H1 (cell line): Measurements from ENCODE around the gene CACNG6. TPM values are rescaled to one million over a fixed set of nuclear protein-coding genes. Genes with fewer than 3 reads are reported as not detected.

Experiments
- CTCF ChIA-PET: fragments of 300-600 bp; sonication (Branson Sonifier 250); formaldehyde crosslinking; loops from one replicate; lab custom pipeline; 2021; ENCODE audit not compliant: partially characterized antibody; lab: Charles Lee
- POLR2A ChIA-PET: fragments of 300-600 bp; sonication (Branson Sonifier 250); formaldehyde crosslinking; loops from one replicate; lab custom pipeline; 2021; ENCODE audit warnings: inconsistent platforms; ENCODE audit not compliant: partially characterized antibody; lab: Charles Lee
- DNase-seq, 2 experiments: peaks; one replicate each; pipeline versions ENCODE4 v3.0.0 to v3.0.0-alpha.2; 2010 to 2022; ENCODE audit warnings: low spot score in 2 of 2, low read depth in 1 of 2, mixed read lengths in 1 of 2
- FAIRE-seq: peaks from 2 replicates; lab custom pipeline; 2011; peaks lifted over from hg19 to GRCh38; lab: Jason Lieb, UNC
- H2AFZ ChIP-seq: 2 replicates; pipeline ENCODE4 v1.8.1; 2012; ENCODE audit warnings: low read length, inconsistent platforms
- H2AK5ac ChIP-seq: 2 replicates; pipeline ENCODE4 v1.6.1; 2013; ENCODE audit warnings: low read depth, low read length
- H2BK120ac ChIP-seq: replicated peaks from 2 replicates; pipeline ENCODE3; 2013; ENCODE audit warnings: low read depth, low read length, inconsistent platforms
- H2BK12ac ChIP-seq: 2 replicates; pipeline ENCODE4 v1.6.1; 2013; ENCODE audit warnings: low read depth, low read length
- H2BK15ac ChIP-seq: 2 replicates; pipeline ENCODE4 v1.6.1; 2013; ENCODE audit warnings: low read length
- H2BK20ac ChIP-seq: 2 replicates; pipeline ENCODE4 v1.6.1; 2013; ENCODE audit warnings: low read length
- H2BK5ac ChIP-seq: 2 replicates; pipeline ENCODE4 v1.6.1; 2013; ENCODE audit warnings: low read depth, low read length
- H3K14ac ChIP-seq: 2 replicates; pipeline ENCODE4 v1.6.1; 2013; ENCODE audit warnings: inconsistent platforms; ENCODE audit not compliant: insufficient read length
- H3K18ac ChIP-seq: 2 replicates; pipeline ENCODE4 v1.6.1; 2013; ENCODE audit warnings: low read length; ENCODE audit errors: extremely low read depth
- H3K23ac ChIP-seq: 2 replicates; pipeline ENCODE4 v1.6.1; 2013; ENCODE audit warnings: inconsistent platforms; ENCODE audit not compliant: insufficient read length
- H3K23me2 ChIP-seq: 2 replicates; pipeline ENCODE4 v1.6.1; 2013; ENCODE audit warnings: low read depth, low read length
- H3K27ac ChIP-seq: 2 replicates; pipeline ENCODE4 v1.6.1; 2011; ENCODE audit warnings: low read depth, low read length, inconsistent platforms
- H3K27me3 ChIP-seq, 4 experiments: replicated peaks in 1 of 4; 1 replicate in 1 of 4; 2 replicates in 3 of 4; pipeline versions ENCODE4 v1.6.1 to v1.8.1; 2011 to 2013; ENCODE audit warnings: low read length in 3 of 4, mild to moderate bottlenecking in 3 of 4, inconsistent platforms in 2 of 4, mixed read lengths in 2 of 4, moderate library complexity in 1 of 4; ENCODE audit not compliant: control insufficient read depth in 3 of 4, insufficient read depth in 3 of 4; ENCODE audit errors: extremely low read depth in 1 of 4
- H3K36me3 ChIP-seq, 4 experiments: 2 replicates each; pipeline versions ENCODE4 v1.6.1 to v1.8.1; 2011 to 2013; ENCODE audit warnings: mild to moderate bottlenecking in 4 of 4, low read length in 3 of 4, moderate library complexity in 2 of 4, control low read depth in 1 of 4, inconsistent platforms in 1 of 4; ENCODE audit not compliant: insufficient read depth in 4 of 4, control insufficient read depth in 2 of 4
- H3K4ac ChIP-seq: replicated peaks from 2 replicates; pipeline ENCODE3; 2013; ENCODE audit warnings: low read length, low read depth, mixed read lengths, inconsistent platforms; ENCODE audit not compliant: insufficient read length
- H3K4me1 ChIP-seq, 4 experiments: replicated peaks in 1 of 4; 1 replicate in 1 of 4; 2 replicates in 3 of 4; pipeline versions ENCODE4 v1.6.1 to v1.8.1; 2011 to 2013; ENCODE audit warnings: low read length in 3 of 4, inconsistent platforms in 2 of 4, mixed read lengths in 1 of 4; ENCODE audit not compliant: insufficient read depth in 4 of 4, control insufficient read depth in 3 of 4
- H3K4me2 ChIP-seq, 2 experiments: 2 replicates each; pipeline versions ENCODE4 v1.6.1 to v1.8.1; 2011 to 2013; ENCODE audit warnings: low read depth in 2 of 2, low read length in 2 of 2, control low read depth in 1 of 2, inconsistent platforms in 1 of 2, mild to moderate bottlenecking in 1 of 2; ENCODE audit not compliant: insufficient read depth in 1 of 2
- H3K4me3 ChIP-seq, 4 experiments: fragments of 200-600, 300-600 bp in 1 of 4; sonication (generic), shearing (Covaris generic), sonication (Bioruptor Twin) in 1 of 4; 2 replicates each; pipeline versions ENCODE4 v1.5.1 to v1.8.1; 2011 to 2016; ENCODE audit warnings: low read length in 4 of 4, low read depth in 3 of 4, control low read depth in 2 of 4, inconsistent platforms in 2 of 4, mild to moderate bottlenecking in 2 of 4, mixed read lengths in 1 of 4, moderate library complexity in 1 of 4; ENCODE audit not compliant: insufficient read depth in 2 of 4; ENCODE audit errors: extremely low read depth in 1 of 4
- H3K56ac ChIP-seq: replicated peaks from 2 replicates; pipeline ENCODE3; 2013; ENCODE audit warnings: low read depth, mild to moderate bottlenecking, mixed read lengths, low read length, inconsistent platforms; ENCODE audit not compliant: insufficient read length
- H3K79me1 ChIP-seq: 2 replicates; pipeline ENCODE4 v1.6.1; 2013; ENCODE audit warnings: low read depth, low read length, control low read depth
- H3K79me2 ChIP-seq, 2 experiments: 2 replicates each; pipeline versions ENCODE4 v1.6.1 to v1.8.1; 2012 to 2013; ENCODE audit warnings: low read length in 2 of 2, mild to moderate bottlenecking in 2 of 2, inconsistent platforms in 1 of 2; ENCODE audit not compliant: insufficient read depth in 2 of 2, control insufficient read depth in 1 of 2
- H3K9ac ChIP-seq, 4 experiments: replicated peaks in 1 of 4; 1 replicate in 1 of 4; 2 replicates in 3 of 4; pipeline versions ENCODE4 v1.6.1 to v1.8.1; 2011 to 2013; ENCODE audit warnings: low read depth in 3 of 4, low read length in 3 of 4, control low read depth in 2 of 4, mild to moderate bottlenecking in 2 of 4, moderate library complexity in 2 of 4, inconsistent platforms in 1 of 4; ENCODE audit errors: extremely low read depth in 1 of 4
- H3K9me3 ChIP-seq, 2 experiments: 2 replicates each; pipeline versions ENCODE4 v1.6.1 to v1.8.1; 2012 to 2013; ENCODE audit warnings: mild to moderate bottlenecking in 2 of 2, moderate library complexity in 2 of 2, control low read depth in 1 of 2, inconsistent platforms in 1 of 2, low read depth in 1 of 2, low read length in 1 of 2, mixed read lengths in 1 of 2; ENCODE audit not compliant: insufficient read depth in 2 of 2
- H4K20me1 ChIP-seq, 2 experiments: replicated peaks in 1 of 2; 2 replicates each; pipeline versions ENCODE3 to v1.8.1; 2011 to 2013; ENCODE audit warnings: inconsistent platforms in 2 of 2, low read length in 2 of 2, mild to moderate bottlenecking in 1 of 2; ENCODE audit not compliant: insufficient read depth in 2 of 2, control insufficient read depth in 1 of 2
- H4K5ac ChIP-seq: 2 replicates; pipeline ENCODE4 v1.6.1; 2013; ENCODE audit warnings: low read length, low read depth, mixed read lengths, inconsistent platforms; ENCODE audit not compliant: insufficient read length
- H4K8ac ChIP-seq: 2 replicates; pipeline ENCODE4 v1.8.0; 2013; ENCODE audit warnings: mild to moderate bottlenecking, moderate library complexity, low read length, inconsistent platforms; ENCODE audit not compliant: insufficient read depth; ENCODE audit errors: extremely low read depth
- H4K91ac ChIP-seq: replicated peaks from 2 replicates; pipeline ENCODE3; 2013; ENCODE audit warnings: low read length, mixed read lengths, inconsistent platforms; ENCODE audit not compliant: insufficient read length
- BCL11A ChIP-seq, 2 experiments: IDR thresholded peaks; one replicate each; pipeline ENCODE4 v1.6.1; 2011; ENCODE audit warnings: low read depth in 2 of 2, low read length in 2 of 2, mild to moderate bottlenecking in 2 of 2
- EGR1 ChIP-seq: IDR thresholded peaks from 2 replicates; pipeline ENCODE4 v1.6.1; 2011; ENCODE audit warnings: low read depth, low read length, borderline replicate concordance
- FOSL1 ChIP-seq: IDR thresholded peaks from 2 replicates; pipeline ENCODE4 v1.6.1; 2011; ENCODE audit warnings: mild to moderate bottlenecking, low read depth, low read length, moderate library complexity; ENCODE audit not compliant: insufficient read depth
- HDAC2 ChIP-seq, 2 experiments: fragments of 300-600 bp in 1 of 2; sonication (generic) in 1 of 2; IDR thresholded peaks; 2 replicates each; pipeline ENCODE4 v1.6.1; 2011 to 2012; ENCODE audit warnings: low read depth in 2 of 2, low read length in 2 of 2, mild to moderate bottlenecking in 2 of 2, moderate library complexity in 2 of 2, borderline replicate concordance in 1 of 2, inconsistent platforms in 1 of 2
- HDAC6 ChIP-seq: IDR thresholded peaks from one replicate; pipeline ENCODE4 v1.7.1; 2012; ENCODE audit warnings: low read depth, mild to moderate bottlenecking, inconsistent platforms, low read length, moderate library complexity
- KDM4A ChIP-seq: IDR thresholded peaks from one replicate; pipeline ENCODE4 v1.7.1; 2012; ENCODE audit warnings: low read depth, mild to moderate bottlenecking, moderate library complexity, low read length, inconsistent platforms; ENCODE audit not compliant: severe bottlenecking
- MAFK ChIP-seq: IDR thresholded peaks from 2 replicates; pipeline ENCODE4 v1.6.1; 2012; ENCODE audit warnings: low read depth, mild to moderate bottlenecking, improper control_type of control experiment, low read length
- TCF12 ChIP-seq: IDR thresholded peaks from 2 replicates; pipeline ENCODE4 v1.6.1; 2011; ENCODE audit warnings: low read depth, mild to moderate bottlenecking, low read length
- WGBS, 2 experiments: shearing (Covaris generic) in 1 of 2; methylation state at CpG; one replicate each; pipeline versions ENCODE4 v1.1.6 to v1.1.7; 2013 to 2015; ENCODE audit warnings: low lambda C conversion rate in 2 of 2, mixed read lengths in 2 of 2, inconsistent platforms in 1 of 2, low coverage in 1 of 2, missing lambda C conversion rate in 1 of 2; ENCODE audit not compliant: insufficient replicate concordance in 2 of 2, insufficient coverage in 1 of 2, insufficient read length in 1 of 2; ENCODE audit errors: extremely low coverage in 1 of 2, missing lambda C conversion rate in 1 of 2; 5-methylcytosine and 5-hydroxymethylcytosine counted together
- polyA plus RNA-seq, 7 experiments: library from polyadenylated mRNA; depleted of rRNA in 3 of 7; stranded (reverse) in 5 of 7; unstranded in 2 of 7; fragments of >200 nt in 5 of 7; fragments of 200-250 nt in 2 of 7; gene quantifications; 1 replicate in 5 of 7; 2 replicates in 1 of 7; 4 replicates in 1 of 7; pipeline versions ENCODE4 v1.2.1 to v1.2.3, GENCODE V29; 2011 to 2013; ENCODE audit warnings: missing spikeins in 2 of 7, mixed read lengths in 2 of 7
- total RNA-seq: library from RNA; stranded (reverse); fragmentation: NEBNext Ultra II Directional; extraction: Animal tissue kit (Norgen Biotek cat#: 25700); gene quantifications from 2 replicates; pipeline ENCODE4 v1.2.1, GENCODE V29; 2021
- TF ChIP-seq, protein P1 (sequence below): IDR thresholded peaks from 2 replicates; pipeline ENCODE4 v1.6.1; 2012; ENCODE audit warnings: inconsistent platforms
- TF ChIP-seq, protein P2 (sequence below): IDR thresholded peaks from 2 replicates; pipeline ENCODE4 v1.6.1; 2011; ENCODE audit warnings: low read length, improper control_type of control experiment

CACNG6 gene
- total and polyA plus RNA-seq, 2 of the 8 experiments (the other 6 are each of a cell fraction or from before 2014, with no cell fraction given), result 1.2 to 1.6 TPM

DNA sequence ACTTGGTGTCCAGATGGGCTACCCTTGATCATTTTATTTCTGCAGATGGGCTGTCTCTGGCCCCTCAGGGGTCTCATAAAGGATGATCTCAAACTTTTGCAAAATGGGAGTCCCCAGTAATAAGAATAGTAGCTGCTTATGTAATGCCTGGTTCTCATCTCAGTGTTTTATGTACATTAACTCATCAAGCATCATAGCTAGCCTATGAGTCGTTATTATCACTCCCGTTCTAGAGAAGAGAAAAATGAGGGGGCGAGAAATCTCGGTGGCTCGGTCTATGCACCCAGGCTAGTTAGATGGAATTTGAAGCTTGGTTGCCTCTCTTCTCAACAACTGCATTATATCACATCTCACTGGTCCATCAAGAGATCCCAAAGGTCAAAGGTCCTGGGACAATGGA lies 3.4 kb downstream of the CACNG6 start:
- ChIA-PET POLR2A (interaction anchor here (0.6 to 4.0 kb wide), 10 partner anchors 10 to 173 kb away, joined by 3 to 21 read pairs (median 4); no protein-coding TSS in a partner anchor), CTCF (interaction anchor here (0.6 to 4.2 kb wide), 4 partner anchors 16 to 82 kb away, joined by 3 to 33 read pairs (median 3); no protein-coding TSS in a partner anchor)
- Histone ChIP-seq H2AK5ac (no peak overlapping the region), H3K27me3 (peaks cover 2 to 46% (median 34%) of the 10 kb centered on the region in 4 experiments), H2BK12ac (no peak overlapping the region), H4K5ac (no peak overlapping the region), H4K20me1 (no peaks in the 10 kb centered on the region), H2BK15ac (no peak overlapping the region), H4K8ac (no peak overlapping the region), H3K4me1 (peaks cover 0 to 17% (median 4%) of the 10 kb centered on the region in 4 experiments; a peak in 6 of 7 replicates), H3K79me2 (no peaks in the 10 kb centered on the region), H3K27ac (no peak overlapping the region), H2BK5ac (no peak overlapping the region), H3K4me2 (no peak overlapping the region), H4K91ac (no peak overlapping the region), H3K36me3 (no peaks in the 10 kb centered on the region), H3K14ac (no peak overlapping the region), H3K23ac (no peak overlapping the region), H3K4ac (no peak overlapping the region), H3K4me3 (no peak overlapping the region), H3K23me2 (peaks cover 7% of the 10 kb centered on the region; the same call in 1 of the 2 replicates), H2AFZ (no peak overlapping the region), H2BK120ac (no peak overlapping the region), H3K18ac (no peak overlapping the region), H3K79me1 (no peaks in the 10 kb centered on the region), H3K9ac (no peak overlapping the region), H2BK20ac (no peak overlapping the region), H3K56ac (no peak overlapping the region), H3K9me3 (no peaks in the 10 kb centered on the region)
- TF ChIP-seq, protein P1, sequence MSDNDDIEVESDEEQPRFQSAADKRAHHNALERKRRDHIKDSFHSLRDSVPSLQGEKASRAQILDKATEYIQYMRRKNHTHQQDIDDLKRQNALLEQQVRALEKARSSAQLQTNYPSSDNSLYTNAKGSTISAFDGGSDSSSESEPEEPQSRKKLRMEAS, result no peak
- no peak for TF ChIP-seq MAFK
- TF ChIP-seq HDAC2 (IDR thresholded peaks at IDR 0.05; ENCODE audit: borderline replicate concordance in 1 of 2, low read depth in 2 of 2, low read length in 2 of 2), result no peak
- TF ChIP-seq FOSL1, result no peak
- TF ChIP-seq BCL11A (IDR thresholded peaks at IDR 0.05; ENCODE audit: low read depth in 2 of 2, low read length in 2 of 2), result no peak
- no peak for TF ChIP-seq KDM4A
- TF ChIP-seq HDAC6, result no peak
- TF ChIP-seq EGR1, result no peak
- TF ChIP-seq TCF12, result no peak
- TF ChIP-seq, protein P2, sequence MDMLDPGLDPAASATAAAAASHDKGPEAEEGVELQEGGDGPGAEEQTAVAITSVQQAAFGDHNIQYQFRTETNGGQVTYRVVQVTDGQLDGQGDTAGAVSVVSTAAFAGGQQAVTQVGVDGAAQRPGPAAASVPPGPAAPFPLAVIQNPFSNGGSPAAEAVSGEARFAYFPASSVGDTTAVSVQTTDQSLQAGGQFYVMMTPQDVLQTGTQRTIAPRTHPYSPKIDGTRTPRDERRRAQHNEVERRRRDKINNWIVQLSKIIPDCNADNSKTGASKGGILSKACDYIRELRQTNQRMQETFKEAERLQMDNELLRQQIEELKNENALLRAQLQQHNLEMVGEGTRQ, result no peak
- WGBS, 2 experiments, result 91% methylated on average over 5 of the region's 5 CpGs; no CpG with 5 or more reads in 1 of the 2 experiments
- FAIRE-seq (no peak), DNase-seq (no peak)
